A673 (cell line): ENCODE measurements around the gene TMEM18.

ENCODE experiments used
- CTCF ChIP-seq: fragments of 300-800, 200-600 bp; sonication (generic); conservative IDR thresholded peaks from 2 replicates; pipeline ENCODE4 v1.5.1; 2017; ENCODE audit warnings: low read depth, mild to moderate bottlenecking, antibody characterized with exemption, low read length, moderate library complexity, mixed read lengths
- EZH2 ChIP-seq: fragments of 200-600 bp; sonication (generic); IDR thresholded peaks from 2 replicates; pipeline ENCODE4 v1.6.1; 2017; ENCODE audit warnings: borderline replicate concordance, low read depth, mild to moderate bottlenecking, mixed read lengths, antibody characterized with exemption, low read length; ENCODE audit not compliant: poor library complexity, severe bottlenecking

DNA sequence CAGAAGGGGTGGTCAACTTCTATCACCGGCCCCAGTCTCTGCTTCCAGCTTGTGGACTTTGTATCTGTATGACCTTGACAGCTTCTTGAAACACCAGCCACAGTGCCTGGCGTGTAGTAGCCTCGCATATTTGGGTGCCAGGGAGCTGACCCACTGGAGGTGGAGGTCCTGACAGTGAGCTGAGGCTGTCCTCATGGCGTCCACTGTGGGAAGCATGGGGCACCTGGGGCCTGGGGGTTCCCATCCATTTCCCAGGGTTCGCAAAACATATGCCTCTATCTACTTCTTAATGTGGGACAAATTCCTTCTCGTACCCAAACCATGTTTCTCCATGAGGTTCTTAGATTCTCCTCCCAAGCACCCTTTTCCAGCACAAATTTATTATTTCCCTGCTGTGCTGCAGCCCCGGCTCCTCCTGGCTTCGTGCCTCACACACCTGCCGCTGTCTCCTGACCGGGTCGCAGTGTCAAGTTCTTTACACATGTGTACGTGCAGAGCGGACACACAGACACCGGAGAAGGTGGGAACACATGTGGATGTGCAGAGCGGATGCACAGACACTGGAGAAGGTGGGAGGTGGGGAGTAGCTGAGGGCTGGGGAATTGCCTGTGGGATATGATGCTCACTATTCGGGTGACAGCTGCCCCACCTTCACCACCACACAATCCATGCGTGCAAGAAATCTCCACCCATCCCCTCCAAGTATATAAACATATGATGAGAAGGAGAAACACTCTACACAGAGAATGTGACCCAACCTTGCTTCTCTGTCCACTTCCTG is 23.4 kb downstream of the TMEM18 start:
- no peak for TF ChIP-seq CTCF
- TF ChIP-seq EZH2, result no peak
